GM12878 (cell line): ENCODE measurements around the gene ADGRG7. TPM values are rescaled to one million over a fixed set of nuclear protein-coding genes. Genes with fewer than 3 reads are reported as not detected.

Experiments used
- EED ChIP-seq: sonication (generic); IDR thresholded peaks from 2 replicates; pipeline ENCODE4 v1.6.1; 2016; ENCODE audit warnings: antibody characterized with exemption, low read depth
- MXI1 ChIP-seq: fragments of 150-350 bp; IDR thresholded peaks from 2 replicates; pipeline ENCODE4 v1.6.1; 2011; ENCODE audit warnings: low read depth, mild to moderate bottlenecking, inconsistent platforms, low read length, improper control_type of control experiment
- MYC ChIP-seq: IDR thresholded peaks from 2 replicates; pipeline ENCODE4 v1.6.1; 2011; ENCODE audit warnings: mild to moderate bottlenecking, low read length, moderate library complexity, inconsistent platforms; ENCODE audit not compliant: insufficient read depth, insufficient replicate concordance, insufficient read length, severe bottlenecking
- NFYB ChIP-seq: IDR thresholded peaks from 2 replicates; pipeline ENCODE4 v1.6.1; 2011; ENCODE audit warnings: low read depth, mild to moderate bottlenecking, low read length, improper control_type of control experiment, moderate library complexity; ENCODE audit not compliant: insufficient read depth
- SUZ12 ChIP-seq: fragments of 200-600 bp; sonication (generic); IDR thresholded peaks from one replicate; pipeline ENCODE4 v1.6.1; 2018; ENCODE audit warnings: antibody characterized with exemption, mild to moderate bottlenecking; ENCODE audit not compliant: unreplicated experiment
- TARDBP ChIP-seq: IDR thresholded peaks from 2 replicates; pipeline ENCODE4 v1.6.1; 2016; ENCODE audit warnings: borderline replicate concordance
- polyA plus RNA-seq, 11 experiments: library from polyadenylated mRNA; depleted of rRNA in 4 of 11; unstranded in 6 of 11; stranded (reverse) in 5 of 11; fragments of >200 nt; fragmentation: Nextera tagmentation in 4 of 11; fragmentation: Illumina TruSeq in 1 of 11; extraction: Ambion mirVana in 4 of 11; extraction: Trizol in 1 of 11; gene quantifications; 1 replicate in 1 of 11; 2 replicates in 10 of 11; pipeline versions ENCODE4 v1.2.1 to v1.2.3, GENCODE V29; 2011 to 2016; ENCODE audit warnings: inconsistent platforms in 2 of 11, missing spikeins in 2 of 11, low read depth in 1 of 11
- total RNA-seq, 4 experiments: library from RNA; depleted of rRNA in 3 of 4; stranded (reverse); fragments of >200 nt in 3 of 4; fragmentation: Illumina TruSeq in 1 of 4; extraction: Trizol in 1 of 4; gene quantifications; 2 replicates each; pipeline versions ENCODE4 v1.2.1 to v1.2.3, GENCODE V29; 2013 to 2021
- TF ChIP-seq, protein P1 (sequence below): IDR thresholded peaks from 2 replicates; pipeline ENCODE4 v1.6.1; 2011; ENCODE audit warnings: low read depth, mild to moderate bottlenecking, low read length, moderate library complexity, borderline replicate concordance; ENCODE audit errors: extremely low read depth
- TF ChIP-seq, protein P2 (sequence below): fragments of 450-650 bp; IDR thresholded peaks from 2 replicates; pipeline ENCODE4 v1.6.1; 2017; ENCODE audit warnings: mild to moderate bottlenecking
- TF ChIP-seq, protein P3 (sequence below): fragments of 450-650 bp; IDR thresholded peaks from 2 replicates; pipeline ENCODE4 v1.6.1; 2016; ENCODE audit warnings: mild to moderate bottlenecking

ADGRG7 gene
- total and polyA plus RNA-seq, 10 of the 15 experiments (the other 5 are each of a cell fraction or from before 2014, with no cell fraction given): 0.02 to 0.21 (median 0.14) TPM; not detected in 7

DNA sequence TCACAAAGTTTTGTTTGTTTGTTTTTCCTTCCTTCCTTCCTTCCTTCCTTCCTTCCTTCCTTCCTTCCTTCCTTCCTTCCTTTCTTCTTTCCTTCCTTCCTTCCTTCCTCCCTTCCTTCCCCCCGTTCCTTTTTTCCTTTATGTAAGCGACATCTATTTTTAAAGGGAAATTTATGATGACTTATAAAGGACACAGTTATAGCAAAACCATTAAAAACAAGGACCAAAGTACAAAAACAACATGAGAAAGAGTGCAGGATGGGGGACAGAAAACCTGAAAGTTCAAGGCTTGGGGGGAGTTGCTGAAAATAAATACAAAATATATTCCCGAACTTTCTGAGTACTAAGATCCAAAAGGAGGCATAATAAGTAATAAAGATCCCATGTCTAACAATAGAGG lies 1.8 kb downstream of the ADGRG7 start (continued):
- TF ChIP-seq, protein P1, sequence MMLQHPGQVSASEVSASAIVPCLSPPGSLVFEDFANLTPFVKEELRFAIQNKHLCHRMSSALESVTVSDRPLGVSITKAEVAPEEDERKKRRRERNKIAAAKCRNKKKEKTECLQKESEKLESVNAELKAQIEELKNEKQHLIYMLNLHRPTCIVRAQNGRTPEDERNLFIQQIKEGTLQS: no peak
- TF ChIP-seq SUZ12 (no peak), TARDBP (no peak), EED (no peak), NFYB (no peak), MYC (no peak), MXI1 (no peak)
- TF ChIP-seq, protein P2, sequence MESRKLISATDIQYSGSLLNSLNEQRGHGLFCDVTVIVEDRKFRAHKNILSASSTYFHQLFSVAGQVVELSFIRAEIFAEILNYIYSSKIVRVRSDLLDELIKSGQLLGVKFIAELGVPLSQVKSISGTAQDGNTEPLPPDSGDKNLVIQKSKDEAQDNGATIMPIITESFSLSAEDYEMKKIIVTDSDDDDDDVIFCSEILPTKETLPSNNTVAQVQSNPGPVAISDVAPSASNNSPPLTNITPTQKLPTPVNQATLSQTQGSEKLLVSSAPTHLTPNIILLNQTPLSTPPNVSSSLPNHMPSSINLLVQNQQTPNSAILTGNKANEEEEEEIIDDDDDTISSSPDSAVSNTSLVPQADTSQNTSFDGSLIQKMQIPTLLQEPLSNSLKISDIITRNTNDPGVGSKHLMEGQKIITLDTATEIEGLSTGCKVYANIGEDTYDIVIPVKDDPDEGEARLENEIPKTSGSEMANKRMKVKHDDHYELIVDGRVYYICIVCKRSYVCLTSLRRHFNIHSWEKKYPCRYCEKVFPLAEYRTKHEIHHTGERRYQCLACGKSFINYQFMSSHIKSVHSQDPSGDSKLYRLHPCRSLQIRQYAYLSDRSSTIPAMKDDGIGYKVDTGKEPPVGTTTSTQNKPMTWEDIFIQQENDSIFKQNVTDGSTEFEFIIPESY: no peak
- TF ChIP-seq, protein P3, sequence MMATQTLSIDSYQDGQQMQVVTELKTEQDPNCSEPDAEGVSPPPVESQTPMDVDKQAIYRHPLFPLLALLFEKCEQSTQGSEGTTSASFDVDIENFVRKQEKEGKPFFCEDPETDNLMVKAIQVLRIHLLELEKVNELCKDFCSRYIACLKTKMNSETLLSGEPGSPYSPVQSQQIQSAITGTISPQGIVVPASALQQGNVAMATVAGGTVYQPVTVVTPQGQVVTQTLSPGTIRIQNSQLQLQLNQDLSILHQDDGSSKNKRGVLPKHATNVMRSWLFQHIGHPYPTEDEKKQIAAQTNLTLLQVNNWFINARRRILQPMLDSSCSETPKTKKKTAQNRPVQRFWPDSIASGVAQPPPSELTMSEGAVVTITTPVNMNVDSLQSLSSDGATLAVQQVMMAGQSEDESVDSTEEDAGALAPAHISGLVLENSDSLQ: no peak
